Measurements from ENCODE around the gene OASL. TPM values are rescaled to one million over a fixed set of nuclear protein-coding genes. Genes with fewer than 3 reads are reported as not detected.

The OASL gene
- total RNA-seq, 1 donor from 2014 or later, result 0.19 TPM

DNA sequence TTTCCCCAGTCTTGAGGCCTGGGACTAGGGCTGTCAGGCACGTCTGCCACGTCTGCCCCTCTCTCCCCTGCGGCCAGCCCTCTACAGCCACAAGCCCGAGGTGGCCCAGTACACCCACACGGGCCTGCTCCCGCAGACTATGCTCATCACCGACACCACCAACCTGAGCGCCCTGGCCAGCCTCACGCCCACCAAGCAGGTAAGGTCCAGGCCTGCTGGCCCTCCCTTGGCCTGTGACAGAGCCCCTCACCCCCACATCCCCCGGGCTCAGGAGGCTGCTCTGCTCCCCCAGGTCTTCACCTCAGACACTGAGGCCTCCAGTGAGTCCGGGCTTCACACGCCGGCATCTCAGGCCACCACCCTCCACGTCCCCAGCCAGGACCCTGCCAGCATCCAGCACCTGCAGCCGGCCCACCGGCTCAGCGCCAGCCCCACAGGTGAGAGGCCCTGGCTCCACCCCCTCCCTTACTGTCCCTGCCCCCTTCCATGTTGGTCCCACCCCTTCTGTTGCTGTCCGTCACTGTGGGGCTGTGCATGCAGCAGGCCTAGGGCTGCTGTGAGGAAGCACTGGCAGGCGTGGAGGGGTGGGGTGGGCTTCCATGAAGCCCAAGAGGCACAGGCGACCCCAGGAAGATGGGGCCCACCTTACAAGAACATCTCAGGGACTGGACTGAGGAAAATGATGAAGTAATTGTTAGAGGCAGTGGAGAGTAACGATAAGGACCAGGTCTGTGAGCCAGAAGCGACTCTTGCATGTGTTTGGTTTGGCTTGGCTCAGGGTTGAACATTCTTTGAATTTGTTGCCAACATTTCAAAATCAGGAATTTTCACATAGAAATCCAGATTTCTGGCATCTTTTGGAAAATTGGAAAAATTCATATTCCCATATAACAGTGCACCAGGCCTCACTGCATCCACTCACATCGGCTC, 39.6 kb downstream of the OASL start:
- DNase-seq (ENCODE audit: extremely low spot score, unreplicated experiment), result no peak
- H3K4me1 Mint-ChIP-seq (ENCODE audit: unreplicated experiment), result peaks cover 12% of the 10 kb centered on the region
- H3K9me3 Mint-ChIP-seq, result no peaks in the 10 kb centered on the region
- H3K27ac Mint-ChIP-seq, result no peak overlapping the region
- TF ChIP-seq, protein P1, sequence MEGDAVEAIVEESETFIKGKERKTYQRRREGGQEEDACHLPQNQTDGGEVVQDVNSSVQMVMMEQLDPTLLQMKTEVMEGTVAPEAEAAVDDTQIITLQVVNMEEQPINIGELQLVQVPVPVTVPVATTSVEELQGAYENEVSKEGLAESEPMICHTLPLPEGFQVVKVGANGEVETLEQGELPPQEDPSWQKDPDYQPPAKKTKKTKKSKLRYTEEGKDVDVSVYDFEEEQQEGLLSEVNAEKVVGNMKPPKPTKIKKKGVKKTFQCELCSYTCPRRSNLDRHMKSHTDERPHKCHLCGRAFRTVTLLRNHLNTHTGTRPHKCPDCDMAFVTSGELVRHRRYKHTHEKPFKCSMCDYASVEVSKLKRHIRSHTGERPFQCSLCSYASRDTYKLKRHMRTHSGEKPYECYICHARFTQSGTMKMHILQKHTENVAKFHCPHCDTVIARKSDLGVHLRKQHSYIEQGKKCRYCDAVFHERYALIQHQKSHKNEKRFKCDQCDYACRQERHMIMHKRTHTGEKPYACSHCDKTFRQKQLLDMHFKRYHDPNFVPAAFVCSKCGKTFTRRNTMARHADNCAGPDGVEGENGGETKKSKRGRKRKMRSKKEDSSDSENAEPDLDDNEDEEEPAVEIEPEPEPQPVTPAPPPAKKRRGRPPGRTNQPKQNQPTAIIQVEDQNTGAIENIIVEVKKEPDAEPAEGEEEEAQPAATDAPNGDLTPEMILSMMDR (conservative IDR thresholded peaks at IDR 0.05), result no peak
- H3K36me3 Mint-ChIP-seq, result no peaks in the 10 kb centered on the region
- no peak overlapping the region for H3K4me3 Mint-ChIP-seq
- peaks cover 14% of the 10 kb centered on the region for H3K27me3 Mint-ChIP-seq

DNA sequence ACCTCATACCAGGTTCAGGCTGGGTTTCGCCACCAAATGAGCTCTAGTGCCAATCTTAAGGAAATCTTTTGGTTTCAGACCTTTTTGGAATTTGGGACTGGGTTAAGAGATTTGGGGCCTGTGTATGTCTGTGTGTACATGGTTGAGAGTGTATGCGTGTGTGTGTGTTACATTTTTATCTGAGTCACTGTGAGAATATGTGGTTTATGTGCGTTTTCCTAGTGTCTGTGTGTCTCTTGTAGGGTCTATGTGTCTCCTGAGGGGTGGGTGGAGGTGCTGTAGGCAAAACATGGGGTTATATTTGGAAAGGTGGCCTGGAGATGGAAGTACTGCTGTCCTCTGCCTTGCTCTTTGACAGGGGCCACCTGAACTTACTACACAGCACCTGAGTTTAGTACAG, 40.6 kb downstream of the OASL start:
- no peak overlapping the region for H3K27ac Mint-ChIP-seq
- H3K9me3 Mint-ChIP-seq, result no peaks in the 10 kb centered on the region
- peaks cover 12% of the 10 kb centered on the region for H3K4me1 Mint-ChIP-seq (ENCODE audit: unreplicated experiment)
- peaks cover 15% of the 10 kb centered on the region for H3K27me3 Mint-ChIP-seq
- DNase-seq (ENCODE audit: extremely low spot score, unreplicated experiment), result no peak
- H3K4me3 Mint-ChIP-seq, result no peak overlapping the region
- TF ChIP-seq, protein P1 (conservative IDR thresholded peaks at IDR 0.05), result no peak
- no peaks in the 10 kb centered on the region for H3K36me3 Mint-ChIP-seq

GRCh38 chr12:120997448-120997847, 41.6 kb downstream of the OASL start:
- H3K27me3 Mint-ChIP-seq, result peaks cover 22% of the 10 kb centered on the region
- H3K4me3 Mint-ChIP-seq, result no peak overlapping the region
- no peaks in the 10 kb centered on the region for H3K9me3 Mint-ChIP-seq
- no peaks in the 10 kb centered on the region for H3K36me3 Mint-ChIP-seq
- H3K27ac Mint-ChIP-seq, result no peak overlapping the region
- H3K4me1 Mint-ChIP-seq (ENCODE audit: unreplicated experiment), result peaks cover 12% of the 10 kb centered on the region
- DNase-seq (ENCODE audit: extremely low spot score, unreplicated experiment), result no peak
- TF ChIP-seq, protein P1 (conservative IDR thresholded peaks at IDR 0.05), result no peak

GRCh38 chr12:120996133-120996746, 42.8 kb downstream of the OASL start:
- DNase-seq (ENCODE audit: extremely low spot score, unreplicated experiment), result no peak
- peaks cover 22% of the 10 kb centered on the region for H3K27me3 Mint-ChIP-seq
- TF ChIP-seq, protein P1 (conservative IDR thresholded peaks at IDR 0.05), result no peak
- H3K36me3 Mint-ChIP-seq, result no peaks in the 10 kb centered on the region
- H3K4me3 Mint-ChIP-seq, result no peak overlapping the region
- no peak overlapping the region for H3K27ac Mint-ChIP-seq
- no peaks in the 10 kb centered on the region for H3K9me3 Mint-ChIP-seq
- H3K4me1 Mint-ChIP-seq (ENCODE audit: unreplicated experiment), result peaks cover 12% of the 10 kb centered on the region

DNA sequence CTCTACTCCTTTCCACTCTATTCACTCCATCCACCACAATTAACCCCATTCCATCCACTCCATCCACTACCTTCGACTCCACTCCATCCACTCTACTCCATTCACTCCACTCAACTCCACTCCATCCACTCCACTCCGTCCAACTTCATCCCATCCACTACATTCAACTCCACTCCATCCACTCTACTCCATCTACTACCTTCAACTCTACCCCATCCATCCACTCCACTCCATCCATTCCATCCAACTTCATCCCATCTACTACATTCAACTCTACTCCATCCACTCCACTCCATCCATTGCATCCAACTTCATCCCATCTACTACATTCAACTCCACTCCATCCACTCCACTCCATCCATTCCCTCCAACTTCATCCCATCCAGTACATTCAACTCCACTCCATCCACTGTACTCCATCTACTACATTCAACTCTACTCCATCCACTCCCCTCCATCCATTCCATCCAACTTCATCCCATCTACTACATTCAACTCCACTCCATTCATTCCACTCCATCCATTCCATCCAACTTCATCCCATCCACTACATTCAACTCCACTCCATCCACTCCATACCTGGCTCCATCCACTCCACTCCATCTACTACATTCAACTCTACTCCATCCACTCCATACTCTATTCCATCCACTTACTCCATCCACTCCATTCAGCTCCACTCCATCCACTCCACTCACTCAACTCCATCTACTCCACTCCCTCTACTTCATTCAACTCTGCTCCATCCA, 44.3 kb downstream of the OASL start:
- peaks cover 12% of the 10 kb centered on the region for H3K4me1 Mint-ChIP-seq (ENCODE audit: unreplicated experiment)
- H3K4me3 Mint-ChIP-seq, result no peak overlapping the region
- no peak overlapping the region for H3K27ac Mint-ChIP-seq
- no peaks in the 10 kb centered on the region for H3K36me3 Mint-ChIP-seq
- no peak for DNase-seq (ENCODE audit: extremely low spot score, unreplicated experiment)
- TF ChIP-seq, protein P1 (conservative IDR thresholded peaks at IDR 0.05), result no peak
- peaks cover 22% of the 10 kb centered on the region for H3K27me3 Mint-ChIP-seq
- no peaks in the 10 kb centered on the region for H3K9me3 Mint-ChIP-seq

Data from type B pancreatic cell (in vitro differentiated cells).